Heart left ventricle (tissue), 16 donors: ENCODE measurements around the gene LAMC3. TPM values are rescaled to one million over a fixed set of nuclear protein-coding genes. Genes with fewer than 3 reads are reported as not detected.

Experiments used
- ATAC-seq, 4 donors: fragments of 200-7000 bp; cut with Tn5 transposase; one replicate each; pipeline ENCODE4 v1.9.1; 2020 to 2022; ENCODE audit warnings: moderate library complexity in 4 of 4, mild to moderate bottlenecking in 3 of 4, moderate number of reproducible peaks in 1 of 4
- DNase-seq, 5 donors: peaks; one replicate each; pipeline ENCODE4 v3.0.0-alpha.2; 2020
- H3K27ac ChIP-seq, 12 donors: fragments of 200-600 bp; sonication (generic) in 4 of 12; one replicate each; pipeline versions ENCODE4 v1.5.0 to v1.8.0; 2016 to 2022; ENCODE audit warnings: mild to moderate bottlenecking in 2 of 12
- H3K27me3 ChIP-seq, 9 donors: fragments of 200-600 bp; sonication (generic) in 2 of 9; one replicate each; pipeline versions ENCODE4 v1.5.1 to v1.8.0; 2016 to 2022; ENCODE audit warnings: mild to moderate bottlenecking in 3 of 9
- H3K36me3 ChIP-seq, 9 donors: fragments of 200-600 bp; sonication (generic) in 2 of 9; one replicate each; pipeline versions ENCODE4 v1.5.0 to v1.8.0; 2018 to 2022; ENCODE audit warnings: mild to moderate bottlenecking in 2 of 9
- H3K4me1 ChIP-seq, 12 donors: fragments of 200-600 bp; sonication (generic) in 4 of 12; one replicate each; pipeline versions ENCODE4 v1.5.0 to v1.8.0; 2016 to 2022; ENCODE audit warnings: mild to moderate bottlenecking in 3 of 12
- H3K4me3 ChIP-seq, 12 donors: fragments of 200-600 bp; sonication (generic) in 4 of 12; one replicate each; pipeline versions ENCODE4 v1.5.0 to v1.8.0; 2017 to 2022; ENCODE audit warnings: mild to moderate bottlenecking in 9 of 12, moderate library complexity in 4 of 12
- H3K9me3 ChIP-seq, 12 donors: fragments of 200-600 bp; sonication (generic) in 4 of 12; one replicate each; pipeline versions ENCODE4 v1.5.0 to v1.8.0; 2016 to 2022; ENCODE audit warnings: mild to moderate bottlenecking in 1 of 12
- POLR2A ChIP-seq, 2 donors: fragments of 450-650 bp; IDR thresholded peaks; one replicate each; pipeline ENCODE4 v1.6.1; 2017; ENCODE audit warnings: antibody characterized with exemption in 2 of 2, mild to moderate bottlenecking in 2 of 2, moderate library complexity in 2 of 2
- WGBS, 4 donors: extraction: QIAGEN DNeasy Blood & Tissue Kit in 2 of 4; methylation state at CpG; one replicate each; pipeline versions ENCODE4 v1.1.5 to v1.1.7; 2013 to 2018; 5-methylcytosine and 5-hydroxymethylcytosine counted together
- intact Hi-C, 10 donors: fragments of 100-400 bp; cut with DNase I; formaldehyde crosslinking; loops; one replicate each; pipeline versions ENCODE4 v1.11.1 to v1.14.2; 2022
- polyA plus RNA-seq, 2 donors: library from polyadenylated mRNA; stranded (reverse); fragments of 200-250 nt; gene quantifications; one replicate each; pipeline ENCODE4 v1.2.3, GENCODE V29; 2013
- total RNA-seq, 9 donors: library from RNA; depleted of rRNA in 2 of 9; stranded (reverse); fragments of >200 nt in 2 of 9; fragmentation: NEBNext Ultra II Directional in 3 of 9; extraction: Animal tissue kit (Norgen Biotek cat#: 25700) in 3 of 9; gene quantifications; one replicate each; pipeline versions ENCODE4 v1.1.0 to v1.2.4, GENCODE V29; 2016 to 2023
- TF ChIP-seq, protein P1 (sequence below), 12 donors: fragments of 200-600 bp; sonication (generic) in 4 of 12; IDR thresholded peaks; one replicate each; pipeline versions ENCODE4 v1.5.0 to v1.8.0; 2018 to 2022; ENCODE audit warnings: antibody characterized with exemption in 12 of 12, mild to moderate bottlenecking in 5 of 12
- donor health status: ischemic (EF 13 %, LVEDD 7.1; RV severe dilation, severe dysfunction).
- donor health status: healthy with polysubstance abuse.
- donor health status: DM: no; HTN: yes; CAD: no.
- donor health status: DM: no; HTN: no; CAD: no.
- donor health status: ischemic (EF 25% LVEDD 6.9; RV normal size, moderate dysfunction).
- donor health status: ischemic (EF 25% LVEDD 5.7; RV mildly dilated, moderate dysfunction).
- donor health status: healthy.
- donor health status: DM: yes; HTN: yes; CAD: no.
- donor health status: ischemic (EF 35%, LVEDD 5.7; RV mildly dilated, moderate dysfunction).
- donor health status: nonischemic (EF 11% LVEDD 7.7; RV severe dilation, severe dysfunction).
- donor health status: DM: yes; HTN: yes; CAD: no.
- donor health status: PGD.
- donor health status: ischemic (EF 29% LVEDD 5.4; RV normal size, mild dysfunction).
- donor health status: nonischemic (EF 23%, LVEDD 6.1; RV moderate dilation, normal function).

The LAMC3 gene
- total and polyA plus RNA-seq, 11 donors = 0.11 to 1.8 (median 0.67) TPM

DNA sequence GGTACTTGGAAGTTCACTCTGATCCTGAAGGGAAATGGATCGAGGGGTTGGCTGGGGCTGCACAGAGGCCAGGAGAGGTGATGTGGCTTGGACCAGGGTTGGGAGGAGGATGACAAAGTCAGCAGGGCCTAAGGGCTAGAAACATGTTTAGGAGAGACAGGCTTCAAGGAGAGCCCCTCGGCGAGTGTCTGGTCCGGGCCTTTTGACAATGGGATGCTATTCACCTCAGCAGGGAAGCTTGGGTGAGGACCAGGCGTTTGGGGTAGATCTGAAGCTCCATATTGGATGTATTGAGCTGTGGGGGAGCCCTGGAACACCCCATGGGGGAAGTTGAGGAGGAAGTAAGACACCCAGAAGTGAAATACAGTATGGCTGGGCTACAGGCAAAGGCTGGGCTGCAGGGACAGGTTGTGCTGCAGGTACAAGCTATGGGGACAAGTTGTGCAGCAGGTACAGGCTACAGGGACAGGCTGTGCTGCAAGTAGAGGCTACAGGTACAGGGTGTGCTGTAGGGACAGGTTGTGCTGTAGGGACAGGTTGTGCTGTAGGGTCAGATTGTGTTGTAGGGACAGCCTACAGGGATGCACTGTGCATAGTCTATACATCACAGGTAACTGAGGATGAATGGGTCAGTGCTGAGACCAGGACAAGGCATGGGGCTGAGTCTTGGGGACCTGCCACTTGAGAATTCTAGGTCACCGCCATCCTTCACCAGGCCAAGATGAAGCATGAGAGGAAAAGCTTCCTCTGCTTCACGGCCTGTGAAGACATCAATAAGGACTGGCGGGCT lies 47.3 kb upstream of the LAMC3 start:
- Histone ChIP-seq H3K27ac (peak overlapping the region in 1 of 12 donors; percentile 37), H3K4me1 (peaks cover 0 to 14% (median 0%) of the 10 kb centered on the region in 12 donors), H3K36me3 (no peaks in the 10 kb centered on the region), H3K4me3 (no peak overlapping the region), H3K9me3 (peaks cover 0 to 12% (median 0%) of the 10 kb centered on the region in 12 donors), H3K27me3 (peaks cover 0 to 4% (median 0%) of the 10 kb centered on the region in 9 donors)
- TF ChIP-seq POLR2A (IDR thresholded peaks at IDR 0.05) = no peak
- TF ChIP-seq, protein P1, sequence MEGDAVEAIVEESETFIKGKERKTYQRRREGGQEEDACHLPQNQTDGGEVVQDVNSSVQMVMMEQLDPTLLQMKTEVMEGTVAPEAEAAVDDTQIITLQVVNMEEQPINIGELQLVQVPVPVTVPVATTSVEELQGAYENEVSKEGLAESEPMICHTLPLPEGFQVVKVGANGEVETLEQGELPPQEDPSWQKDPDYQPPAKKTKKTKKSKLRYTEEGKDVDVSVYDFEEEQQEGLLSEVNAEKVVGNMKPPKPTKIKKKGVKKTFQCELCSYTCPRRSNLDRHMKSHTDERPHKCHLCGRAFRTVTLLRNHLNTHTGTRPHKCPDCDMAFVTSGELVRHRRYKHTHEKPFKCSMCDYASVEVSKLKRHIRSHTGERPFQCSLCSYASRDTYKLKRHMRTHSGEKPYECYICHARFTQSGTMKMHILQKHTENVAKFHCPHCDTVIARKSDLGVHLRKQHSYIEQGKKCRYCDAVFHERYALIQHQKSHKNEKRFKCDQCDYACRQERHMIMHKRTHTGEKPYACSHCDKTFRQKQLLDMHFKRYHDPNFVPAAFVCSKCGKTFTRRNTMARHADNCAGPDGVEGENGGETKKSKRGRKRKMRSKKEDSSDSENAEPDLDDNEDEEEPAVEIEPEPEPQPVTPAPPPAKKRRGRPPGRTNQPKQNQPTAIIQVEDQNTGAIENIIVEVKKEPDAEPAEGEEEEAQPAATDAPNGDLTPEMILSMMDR (IDR thresholded peaks at IDR 0.05) = no peak
- DNase-seq = no peak
- ATAC-seq = no peak
- 79 to 91% (median 87%) methylated on average over 8 of the region's 8 CpGs for WGBS, 4 donors
- intact Hi-C loops = no loop called here

DNA sequence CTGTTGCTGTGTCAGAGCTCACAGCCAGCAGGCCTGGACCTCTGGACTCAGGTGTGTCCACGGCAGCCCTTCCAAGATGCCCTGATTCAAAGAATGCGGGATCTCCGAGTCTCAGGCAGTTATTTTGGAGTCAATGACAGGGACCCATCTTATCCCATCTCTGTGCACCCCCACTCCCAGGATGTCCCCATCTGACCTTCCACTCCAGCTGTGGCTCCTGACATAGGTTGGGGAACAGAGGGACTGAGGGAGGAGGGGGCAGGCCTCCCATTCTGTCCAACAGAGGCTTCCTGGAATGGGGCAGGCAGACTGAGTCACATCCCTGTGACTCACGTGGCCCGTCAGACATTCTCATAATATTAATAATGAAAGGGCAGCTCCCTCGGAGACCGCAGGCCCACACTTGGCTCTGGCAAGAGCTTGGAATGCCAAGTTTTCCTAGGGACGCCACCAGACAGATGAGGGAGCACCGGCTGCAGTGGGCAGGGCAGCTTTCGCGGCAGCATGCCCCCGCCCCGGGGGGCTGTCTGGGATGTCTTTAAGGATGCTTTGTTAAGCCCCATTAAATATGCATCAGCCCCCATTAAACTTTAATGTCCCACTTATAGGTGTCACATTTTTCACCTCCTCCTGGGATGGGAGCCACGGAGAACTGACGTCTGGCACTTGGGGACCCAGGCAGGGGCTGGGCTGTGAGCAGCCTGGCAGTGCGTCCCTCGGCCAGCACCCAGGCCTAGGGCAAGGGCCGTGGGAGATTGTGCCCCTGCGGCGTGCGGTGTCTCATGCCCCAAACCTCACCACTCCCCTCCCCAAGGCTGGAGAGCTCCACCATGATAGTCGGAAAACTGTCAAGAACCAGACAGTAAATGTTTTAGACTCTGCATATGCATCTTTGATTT lies 46.3 kb upstream of the LAMC3 start:
- intact Hi-C loops = no loop called here

DNA sequence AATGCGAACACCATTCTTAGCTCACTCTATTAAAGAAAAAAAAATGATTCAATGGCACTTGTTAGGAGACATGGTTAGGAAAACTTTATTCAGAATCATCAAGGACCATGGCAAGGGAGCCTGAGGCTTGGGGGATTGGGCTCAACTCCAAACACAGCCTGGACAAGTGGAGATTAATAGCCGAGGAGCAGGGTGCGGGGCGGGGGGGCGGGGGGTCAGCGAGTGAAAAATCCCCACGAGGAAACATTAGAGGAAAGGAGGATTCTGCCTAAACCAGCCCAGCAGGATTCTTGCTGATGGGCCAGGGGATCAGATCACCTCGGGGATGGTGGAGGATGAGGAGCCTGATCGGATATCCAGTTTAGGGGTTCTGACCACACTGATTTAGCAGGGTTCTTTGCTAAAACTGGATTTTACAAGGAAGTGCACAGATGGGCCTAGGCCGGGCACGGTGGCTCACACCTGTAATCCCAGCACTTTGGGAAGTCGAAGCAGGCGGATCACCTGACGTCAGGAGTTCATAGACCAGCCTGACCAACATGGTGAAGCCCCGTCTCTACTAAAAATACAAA lies 45.6 kb upstream of the LAMC3 start:
- no peak overlapping the region for H3K27ac ChIP-seq
- TF ChIP-seq, protein P1 (IDR thresholded peaks at IDR 0.05) = no peak
- TF ChIP-seq POLR2A (IDR thresholded peaks at IDR 0.05) = no peak
- no peak for ATAC-seq
- peak in 1 of 5 donors; percentile 16 for DNase-seq
- intact Hi-C loops = no loop called here
- H3K27me3 ChIP-seq = no peaks in the 10 kb centered on the region
- H3K4me3 ChIP-seq = no peak overlapping the region
- 82 to 89% (median 87%) methylated on average over 15 of the region's 15 CpGs for WGBS, 4 donors
- H3K9me3 ChIP-seq = peaks cover 0 to 12% (median 0%) of the 10 kb centered on the region in 12 donors
- H3K36me3 ChIP-seq = no peaks in the 10 kb centered on the region
- H3K4me1 ChIP-seq = peaks cover 0 to 14% (median 0%) of the 10 kb centered on the region in 12 donors

More for the DNA sequence above, 46.3 kb upstream of the LAMC3 start:
- H3K27me3 ChIP-seq = no peaks in the 10 kb centered on the region
- H3K36me3 ChIP-seq = no peaks in the 10 kb centered on the region
- peaks cover 0 to 12% (median 0%) of the 10 kb centered on the region in 12 donors for H3K9me3 ChIP-seq
- 43 to 55% (median 50%) methylated on average over 15 to 22 of the region's 22 CpGs for WGBS, 4 donors
- H3K4me1 ChIP-seq = peaks cover 0 to 14% (median 0%) of the 10 kb centered on the region in 12 donors
- ATAC-seq = peak in 3 of 4 donors; percentile 44 to 91 (median 73)
- DNase-seq = peak in 1 of 5 donors; percentile 83
- no peak overlapping the region for H3K4me3 ChIP-seq
- peak overlapping the region in 1 of 12 donors; percentile 37 for H3K27ac ChIP-seq
- TF ChIP-seq, protein P1 (IDR thresholded peaks at IDR 0.05) = no peak
- no peak for TF ChIP-seq POLR2A (IDR thresholded peaks at IDR 0.05)
